Fibroblast of skin of left quadriceps (primary cell): ENCODE measurements around the gene MED26.

Experiments
- DNase-seq, 2 experiments: peaks; one replicate each; pipeline ENCODE4 v3.0.0-alpha.2; 2013; ENCODE audit warnings: low read depth in 2 of 2

The MED26 gene

GRCh38 chr19:16540948-16541347 lies 87.1 kb downstream of the MED26 start:
- DNase-seq: no peak

GRCh38 chr19:16537111-16537510 lies 90.9 kb downstream of the MED26 start:
- no peak for DNase-seq

GRCh38 chr19:16536130-16536529 lies 91.9 kb downstream of the MED26 start:
- no peak for DNase-seq

GRCh38 chr19:16535381-16535780 lies 92.6 kb downstream of the MED26 start:
- no peak for DNase-seq

GRCh38 chr19:16532440-16533234 lies 95.4 kb downstream of the MED26 start:
- no peak for DNase-seq

GRCh38 chr19:16531380-16531669 lies 96.7 kb downstream of the MED26 start:
- DNase-seq: no peak

GRCh38 chr19:16530540-16531379 lies 97.2 kb downstream of the MED26 start:
- no peak for DNase-seq

- DNase-seq: no peak
Measured at GRCh38 chr19:16529466-16530144, 98.4 kb downstream of the MED26 start.

GRCh38 chr19:16527971-16528521 lies 100.0 kb downstream of the MED26 start:
- DNase-seq: no peak

GRCh38 chr19:16527334-16527935 lies 100.6 kb downstream of the MED26 start:
- DNase-seq: no peak

GRCh38 chr19:16525751-16526481 lies 102.1 kb downstream of the MED26 start:
- DNase-seq: no peak

- no peak for DNase-seq
Measured at GRCh38 chr19:16524991-16525734, 102.8 kb downstream of the MED26 start.
